ENCODE data around the gene LYZ. TPM values are rescaled to one million over a fixed set of nuclear protein-coding genes. Genes with fewer than 3 reads are reported as not detected.
A peak's percentile ranks its signal among the peaks of the same experiment; 100 is the strongest.

LYZ gene
- total and polyA plus RNA-seq, 8 donors, result 44.5 to 394 (median 63.6) TPM

DNA sequence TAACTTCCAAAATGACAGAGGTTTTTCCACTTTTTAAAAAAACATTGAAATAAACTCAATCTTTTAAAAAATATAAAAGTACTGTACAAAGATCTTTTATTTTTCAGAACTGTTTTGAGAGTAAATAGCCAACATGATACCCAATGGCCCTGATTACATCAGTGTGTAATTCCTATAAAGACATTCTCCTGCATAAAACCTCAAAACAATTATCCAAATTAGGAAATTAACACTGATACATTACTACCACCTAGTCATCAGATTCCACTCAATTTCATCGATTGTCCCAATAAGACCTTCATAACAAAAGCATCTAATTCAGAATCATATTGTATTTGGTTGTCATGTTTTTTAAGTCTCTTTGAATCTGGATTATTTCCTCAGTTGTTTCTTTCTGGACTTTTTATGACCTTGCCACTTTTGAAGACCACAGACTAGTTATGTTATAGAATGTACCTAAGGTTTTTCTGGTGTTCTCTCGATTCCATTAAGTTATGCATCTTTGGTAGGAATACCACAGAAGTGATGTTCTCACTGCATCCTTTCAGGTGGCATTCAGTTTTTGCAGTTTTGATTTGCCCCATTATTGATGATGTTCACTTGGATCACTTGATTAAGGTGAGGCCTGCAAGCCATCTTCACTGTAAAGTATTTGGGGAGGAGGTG lies 7.3 kb downstream of the LYZ start:
- ATAC-seq (no peak), DNase-seq (no peak)
- H3K4me3 ChIP-seq, result no peak overlapping the region
- H3K36me3 ChIP-seq, result no peaks in the 10 kb centered on the region
- H3K4me1 ChIP-seq, result peaks cover 0 to 29% of the 10 kb centered on the region in 2 donors
- H3K9me3 ChIP-seq, result no peaks in the 10 kb centered on the region
- no peak overlapping the region for H3K27ac ChIP-seq
- H3K27me3 ChIP-seq, result no peaks in the 10 kb centered on the region
- intact Hi-C loops (cut with DNase I), result no loop called here
- TF ChIP-seq, protein P1, sequence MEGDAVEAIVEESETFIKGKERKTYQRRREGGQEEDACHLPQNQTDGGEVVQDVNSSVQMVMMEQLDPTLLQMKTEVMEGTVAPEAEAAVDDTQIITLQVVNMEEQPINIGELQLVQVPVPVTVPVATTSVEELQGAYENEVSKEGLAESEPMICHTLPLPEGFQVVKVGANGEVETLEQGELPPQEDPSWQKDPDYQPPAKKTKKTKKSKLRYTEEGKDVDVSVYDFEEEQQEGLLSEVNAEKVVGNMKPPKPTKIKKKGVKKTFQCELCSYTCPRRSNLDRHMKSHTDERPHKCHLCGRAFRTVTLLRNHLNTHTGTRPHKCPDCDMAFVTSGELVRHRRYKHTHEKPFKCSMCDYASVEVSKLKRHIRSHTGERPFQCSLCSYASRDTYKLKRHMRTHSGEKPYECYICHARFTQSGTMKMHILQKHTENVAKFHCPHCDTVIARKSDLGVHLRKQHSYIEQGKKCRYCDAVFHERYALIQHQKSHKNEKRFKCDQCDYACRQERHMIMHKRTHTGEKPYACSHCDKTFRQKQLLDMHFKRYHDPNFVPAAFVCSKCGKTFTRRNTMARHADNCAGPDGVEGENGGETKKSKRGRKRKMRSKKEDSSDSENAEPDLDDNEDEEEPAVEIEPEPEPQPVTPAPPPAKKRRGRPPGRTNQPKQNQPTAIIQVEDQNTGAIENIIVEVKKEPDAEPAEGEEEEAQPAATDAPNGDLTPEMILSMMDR (IDR thresholded peaks at IDR 0.05), result no peak

DNA sequence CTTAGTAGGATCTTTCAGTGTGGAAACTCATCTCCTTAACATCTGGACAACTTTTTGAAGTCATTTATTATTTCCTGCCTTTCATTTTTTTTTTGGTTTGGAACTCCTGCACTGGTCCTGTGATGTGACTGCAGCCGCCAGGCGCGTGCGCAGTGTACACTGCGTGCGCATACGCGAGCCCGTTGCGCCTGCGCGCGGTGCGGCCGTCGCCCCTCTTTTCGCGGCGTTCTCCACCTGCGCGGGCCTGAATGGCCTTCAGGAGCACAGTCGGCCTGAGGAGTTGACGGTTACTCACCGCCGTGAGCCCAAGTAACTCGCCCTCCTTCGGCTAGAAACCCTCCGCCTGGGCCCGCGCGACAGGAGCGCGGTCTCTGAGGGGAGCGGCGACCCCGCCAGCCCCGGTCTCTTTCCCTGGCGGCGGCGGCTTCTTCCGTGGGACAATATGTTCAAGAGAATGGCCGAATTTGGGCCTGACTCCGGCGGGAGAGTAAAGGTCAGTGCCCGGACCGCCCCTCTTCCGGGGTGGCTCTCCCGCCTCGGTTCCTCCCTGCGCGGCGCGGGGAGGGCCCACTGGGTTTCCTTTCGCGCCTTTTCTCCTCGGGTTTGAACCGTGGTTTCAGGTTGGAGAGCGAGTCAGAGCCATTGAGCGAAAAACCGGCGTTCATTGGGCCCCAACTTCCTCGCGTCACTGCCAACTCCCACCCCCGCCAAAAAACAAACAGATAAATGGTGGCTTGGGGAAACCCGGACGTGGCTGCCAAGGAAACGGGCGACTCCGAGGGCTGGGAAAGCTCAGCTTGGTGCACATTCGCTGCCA lies 11.6 kb downstream of the LYZ start, which contains the start of gene YEATS4:
YEATS4 (plus strand) TSS at position 213 of the 817 bp plus-strand sequence; CDS start at position 443, 230 bp downstream.
- H3K27ac ChIP-seq, result peak within 1 kb of the TSS; percentile 92 to 98
- intact Hi-C loops (cut with DNase I), result no loop called here
- H3K4me3 ChIP-seq, result peak within 1 kb of the TSS; percentile 91 to 99
- H3K27me3 ChIP-seq, result no peaks in the 10 kb centered on the region
- TF ChIP-seq, protein P1 (IDR thresholded peaks at IDR 0.05), result no peak
- ATAC-seq (peak; percentile 95), DNase-seq (peak; percentile 87 to 96 (median 92))
- peaks cover 0 to 7% of the 10 kb centered on the region in 2 donors for H3K36me3 ChIP-seq
- no peaks in the 10 kb centered on the region for H3K9me3 ChIP-seq
- H3K4me1 ChIP-seq, result peaks cover 0 to 17% of the 10 kb centered on the region in 2 donors

DNA sequence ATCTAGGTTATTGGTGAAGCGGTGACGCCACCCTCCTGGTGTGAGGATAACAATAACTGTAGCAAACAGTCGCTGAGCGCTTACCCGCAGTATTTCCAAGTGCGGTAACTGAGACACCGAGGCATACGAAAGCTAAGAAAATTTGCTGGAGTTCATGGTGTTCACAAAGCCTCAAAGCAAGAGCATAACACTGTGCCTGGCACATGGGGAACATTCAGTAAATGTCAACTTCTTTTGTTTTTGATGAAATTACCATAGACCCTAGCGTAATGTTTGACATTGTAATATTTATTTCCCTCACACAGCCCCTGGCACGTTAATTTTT lies 12.1 kb downstream of the LYZ start:
- peak overlapping the region; percentile 92 to 98 for H3K27ac ChIP-seq
- no peaks in the 10 kb centered on the region for H3K9me3 ChIP-seq
- H3K4me3 ChIP-seq, result peak overlapping the region; percentile 91 to 99
- intact Hi-C loops (cut with DNase I), result no loop called here
- no peaks in the 10 kb centered on the region for H3K27me3 ChIP-seq
- DNase-seq, result no peak
- ATAC-seq, result no peak
- TF ChIP-seq, protein P1 (IDR thresholded peaks at IDR 0.05), result no peak
- H3K4me1 ChIP-seq, result peaks cover 0 to 17% of the 10 kb centered on the region in 2 donors
- H3K36me3 ChIP-seq, result peaks cover 0 to 7% of the 10 kb centered on the region in 2 donors

- intact Hi-C loops (cut with DNase I), result no loop called here
- Histone ChIP-seq H3K36me3 (peaks cover 0 to 58% of the 10 kb centered on the region in 2 donors), H3K4me1 (no peaks in the 10 kb centered on the region), H3K27ac (no peak overlapping the region), H3K9me3 (no peaks in the 10 kb centered on the region), H3K27me3 (no peaks in the 10 kb centered on the region), H3K4me3 (no peak overlapping the region)
- ATAC-seq (no peak), DNase-seq (no peak)
- TF ChIP-seq, protein P1 (IDR thresholded peaks at IDR 0.05), result no peak
These were observed 18.6 kb downstream of the LYZ start for GRCh38 chr12:69366796-69367195.

DNA sequence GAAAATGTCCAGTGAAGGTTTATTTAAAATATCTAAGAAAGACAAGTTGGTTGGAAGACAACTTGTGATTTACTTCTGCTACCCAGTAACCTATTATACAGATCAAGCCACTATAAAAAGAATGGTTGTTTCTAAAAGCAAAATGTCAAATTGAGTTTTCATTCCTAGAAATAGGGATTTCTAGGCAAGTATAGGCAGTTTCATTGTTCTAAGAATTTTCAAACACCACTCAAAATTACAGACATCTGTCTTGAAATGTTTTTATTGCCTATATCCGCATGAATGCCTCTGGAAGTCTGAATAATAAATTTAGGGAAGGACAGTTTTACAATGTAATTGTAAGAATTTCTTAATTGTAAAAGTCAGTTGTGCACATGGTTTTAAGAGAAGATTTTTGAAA lies 20.0 kb downstream of the LYZ start:
- Histone ChIP-seq H3K27ac (no peak overlapping the region), H3K27me3 (no peaks in the 10 kb centered on the region), H3K4me3 (no peak overlapping the region), H3K4me1 (no peaks in the 10 kb centered on the region), H3K36me3 (peaks cover 0 to 67% of the 10 kb centered on the region in 2 donors), H3K9me3 (no peaks in the 10 kb centered on the region)
- ATAC-seq (no peak), DNase-seq (no peak)
- intact Hi-C loops (cut with DNase I), result no loop called here
- TF ChIP-seq, protein P1 (IDR thresholded peaks at IDR 0.05), result no peak

Measured in left lung (tissue), 10 donors.